IPS DF 6.9 (cell line): Measurements from ENCODE around the gene SMCO2.
"Not testable (repeated sequence)": the region's sequence is repeated elsewhere in the genome, so short reads cannot be mapped to it uniquely, and the experiment has no call there.

Source experiments
- DNase-seq: peaks from one replicate; pipeline ENCODE4 v3.0.0-alpha.2; 2013; ENCODE audit warnings: low read depth, low spot score
- H3K27ac ChIP-seq: one replicate; pipeline ENCODE4 v1.5.1; 2013; ENCODE audit warnings: low read length, control low read depth
- H3K27me3 ChIP-seq: 2 replicates; pipeline ENCODE4 v1.6.1; 2013; ENCODE audit warnings: mild to moderate bottlenecking, low read length; ENCODE audit not compliant: control insufficient read depth, insufficient read depth
- H3K36me3 ChIP-seq: 2 replicates; pipeline ENCODE4 v1.6.1; 2013; ENCODE audit warnings: low read length; ENCODE audit not compliant: control insufficient read depth, insufficient read depth
- H3K4me1 ChIP-seq: 2 replicates; pipeline ENCODE4 v1.6.1; 2013; ENCODE audit warnings: low read length; ENCODE audit not compliant: control insufficient read depth, insufficient read depth
- H3K4me3 ChIP-seq: 2 replicates; pipeline ENCODE4 v1.5.1; 2013; ENCODE audit warnings: mild to moderate bottlenecking, low read length
- H3K9me3 ChIP-seq: 2 replicates; pipeline ENCODE4 v1.6.1; 2013; ENCODE audit warnings: low read length, inconsistent platforms; ENCODE audit not compliant: control insufficient read depth, insufficient read depth
- WGBS: extraction: QIAGEN DNeasy Blood & Tissue Kit; methylation state at CpG from one replicate; pipeline ENCODE4 v1.1.7; 2013; ENCODE audit warnings: mixed read lengths, missing lambda C conversion rate; ENCODE audit not compliant: insufficient read length, insufficient coverage; 5-methylcytosine and 5-hydroxymethylcytosine counted together

Gene SMCO2

GRCh38 chr12:27539191-27539631, 92.7 kb downstream of the SMCO2 start:
- H3K9me3 ChIP-seq = no peaks in the 10 kb centered on the region
- H3K27ac ChIP-seq = no peak overlapping the region
- H3K4me1 ChIP-seq = peaks cover 1% of the 10 kb centered on the region; the same call in 1 of the 2 replicates
- no CpG with 5 or more reads among the region's 4 CpGs for WGBS
- no peak overlapping the region for H3K4me3 ChIP-seq
- H3K36me3 ChIP-seq = no peaks in the 10 kb centered on the region
- DNase-seq = no peak
- no peaks in the 10 kb centered on the region for H3K27me3 ChIP-seq

GRCh38 chr12:27541031-27541719, 94.6 kb downstream of the SMCO2 start:
- Histone ChIP-seq H3K4me3 (no peak overlapping the region), H3K36me3 (no peaks in the 10 kb centered on the region), H3K9me3 (no peaks in the 10 kb centered on the region), H3K27ac (no peak overlapping the region), H3K4me1 (peaks cover 1% of the 10 kb centered on the region; the same call in 1 of the 2 replicates), H3K27me3 (no peaks in the 10 kb centered on the region)
- WGBS = 100% methylated on average over 2 of the region's 8 CpGs
- no peak for DNase-seq

DNA sequence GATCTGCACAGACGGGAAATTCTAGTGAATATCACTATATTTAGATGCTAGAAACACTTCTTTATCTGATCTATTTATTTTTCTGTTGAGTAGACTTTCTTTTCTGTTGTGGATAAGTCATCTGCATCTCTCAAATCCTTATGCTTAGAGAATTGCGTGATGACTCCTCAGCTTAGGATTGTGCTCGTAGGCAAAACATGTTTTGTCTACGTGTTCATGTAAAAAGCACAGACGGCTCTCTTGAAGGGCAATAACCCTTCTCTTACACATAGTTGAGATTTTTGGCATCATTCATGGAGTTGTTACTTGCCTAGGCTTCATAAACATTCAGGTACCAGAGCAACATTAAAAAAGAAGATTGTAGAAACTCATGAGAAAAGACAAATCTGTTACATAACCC, 96.1 kb downstream of the SMCO2 start:
- Histone ChIP-seq H3K4me1 (peaks cover 1% of the 10 kb centered on the region; the same call in 1 of the 2 replicates), H3K4me3 (no peak overlapping the region), H3K27ac (no peak overlapping the region), H3K27me3 (no peaks in the 10 kb centered on the region), H3K36me3 (no peaks in the 10 kb centered on the region), H3K9me3 (no peaks in the 10 kb centered on the region)
- WGBS = no CpG with 5 or more reads among the region's 5 CpGs
- no peak for DNase-seq

- H3K9me3 ChIP-seq, DNase-seq, H3K4me1 ChIP-seq, H3K27ac ChIP-seq, H3K27me3 ChIP-seq, H3K36me3 ChIP-seq, H3K4me3 ChIP-seq: not testable (repeated sequence)
- WGBS = no CpG with 5 or more reads among the region's 1 CpG
These were observed 98.3 kb downstream of the SMCO2 start for GRCh38 chr12:27544858-27545257.

GRCh38 chr12:27545665-27546064, 99.1 kb downstream of the SMCO2 start:
- DNase-seq = no peak
- Histone ChIP-seq H3K27ac (no peak overlapping the region), H3K9me3 (no peaks in the 10 kb centered on the region), H3K4me3 (no peak overlapping the region), H3K4me1 (peaks cover 3% of the 10 kb centered on the region; the same call in 1 of the 2 replicates), H3K27me3 (no peaks in the 10 kb centered on the region), H3K36me3 (no peaks in the 10 kb centered on the region)
- no CpG with 5 or more reads among the region's 9 CpGs for whole genome bisulfite sequencing

DNA sequence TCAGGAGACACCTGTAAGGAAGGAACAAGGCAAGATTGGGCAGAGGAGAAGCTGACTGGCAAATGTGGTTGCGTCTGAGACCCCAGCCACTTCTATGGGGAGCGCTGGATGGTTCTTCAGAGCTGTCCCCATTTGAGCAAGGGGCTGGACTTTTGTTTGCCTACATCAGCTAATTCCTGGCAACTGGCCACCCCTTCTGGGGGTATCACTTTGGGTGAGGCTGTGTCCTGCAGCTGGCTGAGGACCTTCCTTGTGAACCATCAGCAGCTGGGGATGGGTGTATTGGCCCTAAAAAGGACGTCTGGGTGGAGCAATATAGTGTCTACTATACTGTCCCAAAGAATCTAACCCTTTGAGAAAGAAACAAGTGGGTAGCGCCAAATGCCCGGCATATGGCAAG, 101.1 kb downstream of the SMCO2 start:
- whole genome bisulfite sequencing = no CpG with 5 or more reads among the region's 5 CpGs
- no peak for DNase-seq
- Histone ChIP-seq H3K36me3 (no peaks in the 10 kb centered on the region), H3K27ac (no peak overlapping the region), H3K9me3 (no peaks in the 10 kb centered on the region), H3K4me1 (peaks cover 2% of the 10 kb centered on the region), H3K27me3 (no peaks in the 10 kb centered on the region), H3K4me3 (no peak overlapping the region)

DNA sequence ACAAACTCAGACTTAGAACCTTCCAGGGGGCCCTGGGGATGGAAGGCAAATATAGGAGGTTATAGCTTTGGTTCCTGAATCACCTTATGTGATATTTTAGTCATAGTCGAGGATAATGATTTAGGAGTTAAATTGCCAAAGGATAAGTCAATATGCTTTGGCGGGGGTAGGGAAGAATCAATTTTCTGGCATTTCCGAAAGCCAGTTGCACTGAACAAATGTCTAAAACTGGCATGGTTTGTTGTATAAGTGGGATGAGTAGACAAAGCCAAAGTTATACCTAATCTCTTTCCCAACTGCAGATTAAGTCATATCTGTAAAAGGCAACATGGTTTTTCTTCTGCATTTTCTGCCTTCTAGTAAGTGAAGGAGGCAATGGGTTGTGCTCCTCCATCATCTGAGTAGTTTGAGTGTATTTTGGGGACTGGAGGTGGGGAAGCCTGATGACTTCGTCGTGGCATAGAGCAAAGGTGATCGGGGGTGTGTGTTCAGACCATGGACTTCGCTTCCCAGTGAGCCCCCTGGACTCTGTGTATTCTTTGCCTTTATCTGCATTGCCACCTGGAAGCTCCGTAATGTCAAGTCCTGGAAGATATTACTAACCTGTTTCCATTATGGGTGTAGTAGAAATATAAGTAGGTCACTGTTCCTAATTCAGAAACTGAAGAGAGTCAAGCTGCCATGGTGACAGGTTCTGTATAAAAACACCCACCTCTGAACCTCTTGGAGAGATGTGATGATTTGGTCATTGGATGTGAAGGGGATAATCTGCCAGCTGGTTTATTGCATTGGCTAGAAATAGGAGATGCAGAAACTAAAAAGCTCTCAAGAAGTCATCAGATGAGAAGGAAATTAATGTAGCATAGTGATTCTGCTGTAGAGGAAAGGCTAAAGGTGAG, 102.0 kb downstream of the SMCO2 start:
- Histone ChIP-seq H3K9me3 (no peaks in the 10 kb centered on the region), H3K27me3 (no peaks in the 10 kb centered on the region), H3K27ac (no peak overlapping the region), H3K4me1 (peaks cover 4% of the 10 kb centered on the region), H3K4me3 (no peak overlapping the region), H3K36me3 (no peaks in the 10 kb centered on the region)
- no CpG with 5 or more reads among the region's 8 CpGs for WGBS
- no peak for DNase-seq

DNA sequence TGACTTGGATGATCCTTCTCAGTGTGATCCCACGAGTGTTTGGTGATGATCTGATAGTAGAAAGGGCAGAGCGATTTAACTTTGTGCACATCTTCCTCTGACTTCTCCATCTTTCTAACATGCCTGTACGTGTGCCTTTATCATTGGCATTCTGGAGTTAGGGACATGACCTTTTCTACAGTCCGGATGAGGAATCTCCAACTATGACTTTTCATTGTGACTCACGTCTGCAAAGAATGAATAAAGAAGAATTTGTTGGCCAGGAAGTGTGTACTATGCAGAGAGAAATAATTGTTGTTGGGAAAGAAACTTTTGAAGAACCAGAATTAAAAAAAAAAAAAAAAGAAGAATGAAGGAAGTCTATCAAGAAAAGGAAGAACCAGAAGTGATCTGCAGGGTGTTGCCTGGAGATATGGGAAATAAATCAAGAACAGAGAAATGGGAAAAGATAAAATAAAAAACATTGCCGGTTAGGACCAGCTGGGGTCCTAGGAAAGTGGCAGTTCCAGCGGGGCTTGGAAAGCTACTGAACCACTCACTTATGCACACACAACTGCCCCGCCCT, 102.8 kb downstream of the SMCO2 start:
- no peak overlapping the region for H3K27ac ChIP-seq
- no peaks in the 10 kb centered on the region for H3K9me3 ChIP-seq
- WGBS = no CpG with 5 or more reads among the region's 8 CpGs
- H3K4me1 ChIP-seq = peaks cover 4% of the 10 kb centered on the region
- no peak for DNase-seq
- H3K4me3 ChIP-seq = no peak overlapping the region
- H3K27me3 ChIP-seq = no peaks in the 10 kb centered on the region
- no peaks in the 10 kb centered on the region for H3K36me3 ChIP-seq

DNA sequence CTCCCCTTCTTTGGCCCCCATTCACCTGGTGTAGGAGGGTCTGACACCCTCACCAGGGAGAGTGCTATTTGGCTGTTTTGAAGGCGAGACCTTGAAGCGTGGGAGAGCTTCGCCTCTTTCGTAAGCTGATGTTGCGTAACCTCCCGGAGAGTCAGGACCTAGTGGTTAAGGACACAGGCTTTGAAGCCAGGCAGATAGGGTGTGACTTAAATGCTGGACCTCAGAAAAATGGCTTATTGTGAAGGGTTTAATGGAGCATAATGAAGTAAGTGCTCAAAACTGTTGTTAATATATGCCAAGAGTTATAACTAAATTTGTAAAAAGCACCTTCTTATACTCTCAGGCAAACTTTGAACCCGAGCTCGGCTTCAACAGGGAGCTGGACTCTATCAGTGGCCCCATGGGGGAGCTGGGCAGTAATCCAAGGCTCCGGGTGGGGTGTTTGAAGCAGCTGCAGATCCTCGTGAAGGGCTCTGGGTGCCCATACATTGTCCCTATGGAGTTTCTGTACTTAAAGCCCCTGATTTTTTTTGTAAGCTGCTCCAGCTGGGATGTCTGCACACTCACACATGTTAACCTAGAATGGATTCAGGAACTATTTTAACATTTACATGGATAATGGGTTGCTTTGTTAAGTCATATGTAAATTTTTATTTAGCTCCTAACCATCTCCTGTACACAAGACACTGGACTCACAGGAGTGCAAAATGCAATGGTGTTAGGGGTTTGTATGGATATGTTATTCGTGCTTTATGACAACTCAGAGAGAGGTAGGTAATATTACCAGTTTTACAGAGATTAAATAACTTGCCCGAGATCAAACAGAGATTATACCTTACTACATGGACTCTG, 103.5 kb downstream of the SMCO2 start:
- no peaks in the 10 kb centered on the region for H3K9me3 ChIP-seq
- H3K4me3 ChIP-seq = no peak overlapping the region
- no peaks in the 10 kb centered on the region for H3K36me3 ChIP-seq
- no CpG with 5 or more reads among the region's 12 CpGs for WGBS
- no peak for DNase-seq
- no peaks in the 10 kb centered on the region for H3K27me3 ChIP-seq
- H3K4me1 ChIP-seq = peaks cover 4% of the 10 kb centered on the region
- no peak overlapping the region for H3K27ac ChIP-seq

DNA sequence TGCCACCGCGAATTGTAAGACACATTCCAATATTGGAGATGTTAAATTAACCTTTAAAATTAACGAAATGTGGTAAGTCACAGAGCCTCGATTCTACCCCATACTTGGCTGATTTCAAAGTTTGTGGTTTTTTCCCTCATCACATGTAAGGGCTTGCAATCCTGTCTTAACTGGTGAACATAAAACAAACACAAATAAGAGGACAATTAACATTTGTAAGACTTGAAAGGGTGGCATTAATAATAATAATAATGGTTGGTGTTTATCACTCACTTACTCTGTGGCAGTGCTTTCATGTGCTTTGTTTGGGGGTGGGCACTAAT, 104.1 kb downstream of the SMCO2 start:
- Histone ChIP-seq H3K4me3 (no peak overlapping the region), H3K27me3 (no peaks in the 10 kb centered on the region), H3K9me3 (no peaks in the 10 kb centered on the region), H3K27ac (no peak overlapping the region), H3K4me1 (peaks cover 4% of the 10 kb centered on the region), H3K36me3 (no peaks in the 10 kb centered on the region)
- no peak for DNase-seq
- no CpG with 5 or more reads among the region's 4 CpGs for WGBS
